G401 (cell line): ENCODE results near the gene TWF2. TPM values are rescaled to one million over a fixed set of nuclear protein-coding genes. Genes with fewer than 3 reads are reported as not detected.
A peak's percentile ranks its signal among the peaks of the same experiment; 100 is the strongest.

ENCODE experiments used
- DNase-seq: peaks from one replicate; pipeline ENCODE4 v3.0.0-alpha.2; 2015; ENCODE audit warnings: low spot score
- in situ Hi-C: cut with HindIII; loops from 2 replicates; pipeline ENCODE4 v1.10.0; 2016; ENCODE audit warnings: low sequenced_read_pairs, mixed read lengths
- total RNA-seq: library from RNA; depleted of rRNA; stranded (reverse); fragments of >200 nt; shearing (Covaris generic); gene quantifications from 2 replicates; pipeline ENCODE4 v1.2.3, GENCODE V29; 2014

The TWF2 gene
- total RNA-seq, 1 experiment from 2014 or later = 237 TPM

GRCh38 chr3:52213901-52214300 is 25.1 kb downstream of the TWF2 start:
- no peak for DNase-seq

GRCh38 chr3:52213005-52213404 is 26.0 kb downstream of the TWF2 start:
- in situ Hi-C loops = no loop called here

More at GRCh38 chr3:52213901-52214300, 25.1 kb downstream of the TWF2 start:
- in situ Hi-C loops = no loop called here

GRCh38 chr3:52211268-52211891 is 27.6 kb downstream of the TWF2 start:
- no peak for DNase-seq
- in situ Hi-C loops = no loop called here

More at GRCh38 chr3:52213005-52213404, 26.0 kb downstream of the TWF2 start:
- no peak for DNase-seq

GRCh38 chr3:52210550-52211046 is 28.4 kb downstream of the TWF2 start:
- DNase-seq = no peak
- in situ Hi-C loops = no loop called here

GRCh38 chr3:52210037-52210436 is 28.9 kb downstream of the TWF2 start:
- in situ Hi-C loops = no loop called here
- DNase-seq = no peak

- no peak for DNase-seq
- in situ Hi-C loops = no loop called here
These were observed 30.4 kb downstream of the TWF2 start for GRCh38 chr3:52208556-52208955.

GRCh38 chr3:52205727-52206372 is 33.1 kb downstream of the TWF2 start:
- in situ Hi-C loops = no loop called here
- peak; percentile 93 for DNase-seq

- in situ Hi-C loops = no loop called here
These were observed 34.5 kb downstream of the TWF2 start for GRCh38 chr3:52204337-52205073.

GRCh38 chr3:52203701-52204100 is 35.3 kb downstream of the TWF2 start:
- no peak for DNase-seq
- in situ Hi-C loops = no loop called here

More at GRCh38 chr3:52204337-52205073, 34.5 kb downstream of the TWF2 start:
- peak; percentile 60 for DNase-seq

GRCh38 chr3:52202384-52203077 is 36.4 kb downstream of the TWF2 start:
- in situ Hi-C loops = no loop called here
- DNase-seq = peak; percentile 98

GRCh38 chr3:52200981-52201679 is 37.8 kb downstream of the TWF2 start:
- DNase-seq = no peak
- in situ Hi-C loops = no loop called here

- in situ Hi-C loops = no loop called here
- no peak for DNase-seq
These were observed 40.0 kb downstream of the TWF2 start for GRCh38 chr3:52198643-52199608.

- DNase-seq = peak; percentile 85
- in situ Hi-C loops = no loop called here
These were observed 40.9 kb downstream of the TWF2 start, which contains the start of gene ALAS1 for GRCh38 chr3:52197842-52198625. ALAS1 (plus strand) TSS chr3:52198160; CDS start chr3:52199242, 1,082 bp downstream.

GRCh38 chr3:52197499-52197841 is 41.5 kb downstream of the TWF2 start:
- in situ Hi-C loops = no loop called here

GRCh38 chr3:52196977-52197376 is 42.0 kb downstream of the TWF2 start:
- no peak for DNase-seq
- in situ Hi-C loops = no loop called here

More at GRCh38 chr3:52197499-52197841, 41.5 kb downstream of the TWF2 start:
- DNase-seq = no peak

- in situ Hi-C loops = no loop called here
- DNase-seq = no peak
These were observed 43.1 kb downstream of the TWF2 start for GRCh38 chr3:52195823-52196331.

- no peak for DNase-seq
- in situ Hi-C loops = no loop called here
These were observed 43.7 kb downstream of the TWF2 start for GRCh38 chr3:52195291-52195597.
